Endothelial cell of umbilical vein (primary cell): ENCODE results near the gene DBX1.

ENCODE experiments used
- EZH2 ChIP-seq: IDR thresholded peaks from 2 replicates; pipeline ENCODE4 v1.6.1; 2012; ENCODE audit warnings: borderline replicate concordance, low read depth, mild to moderate bottlenecking, moderate library complexity, low read length, inconsistent platforms; ENCODE audit not compliant: severe bottlenecking
- GATA2 ChIP-seq: IDR thresholded peaks from 2 replicates; pipeline ENCODE4 v1.7.0; 2011; ENCODE audit warnings: low read depth, mild to moderate bottlenecking, moderate library complexity, mixed read lengths, low read length; ENCODE audit not compliant: insufficient read length, insufficient read depth
- MYC ChIP-seq: IDR thresholded peaks from one replicate; pipeline ENCODE4 v1.6.1; 2011; ENCODE audit warnings: mild to moderate bottlenecking, low read depth, low read length
- POLR2A ChIP-seq: IDR thresholded peaks from 2 replicates; pipeline ENCODE4 v1.6.1; 2012; ENCODE audit warnings: low read depth, mild to moderate bottlenecking, control low read depth, low read length
- POLR2AphosphoS5 ChIP-seq: IDR thresholded peaks from 2 replicates; pipeline ENCODE4 v1.6.1; 2012; ENCODE audit warnings: low read depth, mild to moderate bottlenecking, control low read depth, low read length, moderate library complexity; ENCODE audit not compliant: insufficient read depth
- TF ChIP-seq, protein P1 (sequence below), 2 donors: IDR thresholded peaks; 1 replicate in 1 of 2; 2 replicates in 1 of 2; pipeline ENCODE4 v1.5.1; 2011; ENCODE audit warnings: low read length in 2 of 2, mild to moderate bottlenecking in 2 of 2, moderate library complexity in 2 of 2, control low read depth in 1 of 2, inconsistent platforms in 1 of 2, low read depth in 1 of 2; ENCODE audit not compliant: insufficient read depth in 1 of 2; ENCODE audit errors: extremely low read depth in 1 of 2
- TF ChIP-seq, protein P2 (sequence below): IDR thresholded peaks from 2 replicates; pipeline ENCODE4 v1.6.1; 2011; ENCODE audit not compliant: insufficient read depth, insufficient read length

DNA sequence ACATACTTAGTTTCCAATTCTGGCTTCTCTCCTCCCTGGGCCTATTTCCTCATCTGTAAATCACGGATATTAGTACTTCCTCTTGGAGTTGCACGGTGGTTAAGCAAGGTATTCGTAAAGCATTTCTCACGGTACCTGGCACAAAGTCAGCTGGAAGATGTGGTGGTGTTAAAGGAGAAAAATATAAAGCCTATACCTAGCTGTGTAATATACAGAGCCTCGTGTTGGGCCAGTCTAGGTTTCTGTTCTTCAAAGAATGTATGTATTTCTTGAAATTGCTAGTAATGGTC is 47.2 kb downstream of the DBX1 start:
- TF ChIP-seq POLR2A = no peak
- TF ChIP-seq EZH2 = no peak
- TF ChIP-seq, protein P1, sequence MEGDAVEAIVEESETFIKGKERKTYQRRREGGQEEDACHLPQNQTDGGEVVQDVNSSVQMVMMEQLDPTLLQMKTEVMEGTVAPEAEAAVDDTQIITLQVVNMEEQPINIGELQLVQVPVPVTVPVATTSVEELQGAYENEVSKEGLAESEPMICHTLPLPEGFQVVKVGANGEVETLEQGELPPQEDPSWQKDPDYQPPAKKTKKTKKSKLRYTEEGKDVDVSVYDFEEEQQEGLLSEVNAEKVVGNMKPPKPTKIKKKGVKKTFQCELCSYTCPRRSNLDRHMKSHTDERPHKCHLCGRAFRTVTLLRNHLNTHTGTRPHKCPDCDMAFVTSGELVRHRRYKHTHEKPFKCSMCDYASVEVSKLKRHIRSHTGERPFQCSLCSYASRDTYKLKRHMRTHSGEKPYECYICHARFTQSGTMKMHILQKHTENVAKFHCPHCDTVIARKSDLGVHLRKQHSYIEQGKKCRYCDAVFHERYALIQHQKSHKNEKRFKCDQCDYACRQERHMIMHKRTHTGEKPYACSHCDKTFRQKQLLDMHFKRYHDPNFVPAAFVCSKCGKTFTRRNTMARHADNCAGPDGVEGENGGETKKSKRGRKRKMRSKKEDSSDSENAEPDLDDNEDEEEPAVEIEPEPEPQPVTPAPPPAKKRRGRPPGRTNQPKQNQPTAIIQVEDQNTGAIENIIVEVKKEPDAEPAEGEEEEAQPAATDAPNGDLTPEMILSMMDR (IDR thresholded peaks at IDR 0.05; ENCODE audit: extremely low read depth in 1 of 2, insufficient read depth in 1 of 2, low read depth in 1 of 2, low read length in 2 of 2) = no peak
- no peak for TF ChIP-seq POLR2AphosphoS5
- no peak for TF ChIP-seq GATA2
- TF ChIP-seq, protein P2, sequence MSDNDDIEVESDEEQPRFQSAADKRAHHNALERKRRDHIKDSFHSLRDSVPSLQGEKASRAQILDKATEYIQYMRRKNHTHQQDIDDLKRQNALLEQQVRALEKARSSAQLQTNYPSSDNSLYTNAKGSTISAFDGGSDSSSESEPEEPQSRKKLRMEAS = no peak
- TF ChIP-seq MYC = no peak
